SK-N-SH (cell line): Measurements from ENCODE around the gene CA6. TPM values are rescaled to one million over a fixed set of nuclear protein-coding genes. Genes with fewer than 3 reads are reported as not detected.
A peak's percentile ranks its signal among the peaks of the same experiment; 100 is the strongest.

Source experiments
- CTCF ChIA-PET: fragments of 300-600, 350-600 bp; formaldehyde crosslinking; extraction: SDS; loops from one replicate; lab custom pipeline; 2021; lab: Yijun Ruan, JAX
- POLR2A ChIA-PET: fragments of 350-600 bp; sonication (Branson Sonifier 250); formaldehyde crosslinking; extraction: SDS; loops from one replicate; lab custom pipeline; 2020; ENCODE audit warnings: antibody characterized with exemption, inconsistent platforms; lab: Yijun Ruan, JAX
- DNase-seq: peaks from one replicate; pipeline ENCODE4 v3.0.0; 2012
- H2AFZ ChIP-seq: fragments of 200-600 bp; sonication (generic); 2 replicates; pipeline ENCODE4 v1.8.1; 2016; ENCODE audit warnings: antibody characterized with exemption, mild to moderate bottlenecking, low read depth
- H3F3A ChIP-seq: fragments of 200-600 bp; sonication (generic); replicated peaks from 2 replicates; pipeline ENCODE3; 2016; ENCODE audit warnings: antibody characterized with exemption, mild to moderate bottlenecking; ENCODE audit not compliant: insufficient read depth
- H3K27ac ChIP-seq, 2 experiments: fragments of 200-500 bp in 1 of 2; fragments of 200-600 bp in 1 of 2; sonication (Bioruptor generic) in 1 of 2; sonication (generic), shearing (Covaris generic) in 1 of 2; 2 replicates each; pipeline versions ENCODE4 v1.5.1 to v1.6.1; 2014 to 2016; ENCODE audit warnings: low read depth in 2 of 2, inconsistent platforms in 1 of 2, low read length in 1 of 2, mild to moderate bottlenecking in 1 of 2, mixed read lengths in 1 of 2
- H3K27me3 ChIP-seq: fragments of 200-600 bp; sonication (generic), shearing (Covaris generic); 2 replicates; pipeline ENCODE4 v1.6.1; 2016; ENCODE audit warnings: mixed run types; ENCODE audit not compliant: insufficient read depth
- H3K36me3 ChIP-seq, 2 experiments: fragments of 200-500 bp in 1 of 2; fragments of 200-600 bp in 1 of 2; sonication (Bioruptor generic) in 1 of 2; sonication (generic) in 1 of 2; replicated peaks in 1 of 2; 2 replicates each; pipeline versions ENCODE3 to v1.5.1; 2014 to 2016; ENCODE audit warnings: low read length in 1 of 2, mild to moderate bottlenecking in 1 of 2; ENCODE audit not compliant: insufficient read depth in 2 of 2, control insufficient read depth in 1 of 2
- H3K4me1 ChIP-seq, 2 experiments: fragments of 200-500 bp in 1 of 2; fragments of 200-600 bp in 1 of 2; sonication (Bioruptor generic) in 1 of 2; sonication (generic), shearing (Covaris generic) in 1 of 2; 2 replicates each; pipeline versions ENCODE4 v1.5.1 to v1.6.1; 2014 to 2016; ENCODE audit warnings: low read depth in 1 of 2, low read length in 1 of 2, mixed run types in 1 of 2; ENCODE audit not compliant: insufficient read depth in 2 of 2, control insufficient read depth in 1 of 2
- H3K4me2 ChIP-seq: fragments of 200-600 bp; sonication (generic), shearing (Covaris generic); 2 replicates; pipeline ENCODE4 v1.6.1; 2017; ENCODE audit warnings: mixed run types
- H3K4me3 ChIP-seq, 2 experiments: fragments of 200-500 bp in 1 of 2; fragments of 200-600 bp in 1 of 2; sonication (Bioruptor generic) in 1 of 2; sonication (generic), shearing (Covaris generic) in 1 of 2; 2 replicates each; pipeline versions ENCODE4 v1.5.1 to v1.8.1; 2014 to 2016; ENCODE audit warnings: low read depth in 2 of 2, inconsistent platforms in 1 of 2, low read length in 1 of 2, mild to moderate bottlenecking in 1 of 2, mixed read lengths in 1 of 2, moderate library complexity in 1 of 2
- H3K79me2 ChIP-seq: fragments of 200-600 bp; sonication (generic); 2 replicates; pipeline ENCODE4 v1.8.1; 2017; ENCODE audit warnings: mild to moderate bottlenecking; ENCODE audit not compliant: insufficient read depth
- H3K9ac ChIP-seq: fragments of 200-600 bp; sonication (generic); 2 replicates; pipeline ENCODE4 v1.6.1; 2017; ENCODE audit warnings: mixed run types
- H3K9me2 ChIP-seq: fragments of 200-600 bp; sonication (generic); 2 replicates; pipeline ENCODE4 v1.6.1; 2017; ENCODE audit warnings: mixed run types
- H3K9me3 ChIP-seq: fragments of 200-600 bp; sonication (generic); 2 replicates; pipeline ENCODE4 v1.6.1; 2017; ENCODE audit warnings: mixed run types, mild to moderate bottlenecking, moderate library complexity
- H4K20me1 ChIP-seq: fragments of 200-600 bp; sonication (generic); 2 replicates; pipeline ENCODE4 v1.6.1; 2017; ENCODE audit warnings: mild to moderate bottlenecking, mixed run types; ENCODE audit not compliant: insufficient read depth
- CTCF ChIP-seq: fragments of 200-600 bp; sonication (generic); IDR thresholded peaks from 2 replicates; pipeline ENCODE4 v1.6.1; 2017; ENCODE audit warnings: antibody characterized with exemption, mild to moderate bottlenecking, moderate library complexity
- ELF1 ChIP-seq: IDR thresholded peaks from 2 replicates; pipeline ENCODE4 v1.4.0; 2012
- EP300 ChIP-seq, 2 experiments: IDR thresholded peaks; 2 replicates each; pipeline versions ENCODE4 v1.4.0 to v1.6.1; 2012; ENCODE audit warnings: borderline replicate concordance in 1 of 2, low read depth in 1 of 2, low read length in 1 of 2
- EZH2phosphoT487 ChIP-seq: fragments of 200-600 bp; sonication (generic); IDR thresholded peaks from 2 replicates; pipeline ENCODE4 v1.6.1; 2017; ENCODE audit warnings: low read depth, mixed run types, mild to moderate bottlenecking, antibody characterized with exemption, moderate library complexity, borderline replicate concordance
- FOXJ3 ChIP-seq: sonication (generic); formaldehyde crosslinking; IDR thresholded peaks from 2 replicates; pipeline ENCODE4 v1.5.1; 2020; ENCODE audit warnings: mild to moderate bottlenecking, missing genetic modification reagents
- GABPA ChIP-seq: IDR thresholded peaks from 2 replicates; pipeline ENCODE4 v1.4.0; 2012; ENCODE audit warnings: low read depth, mild to moderate bottlenecking
- GATA2 ChIP-seq: sonication (generic); formaldehyde crosslinking; IDR thresholded peaks from 2 replicates; pipeline ENCODE4 v1.5.0; 2020; ENCODE audit warnings: mild to moderate bottlenecking, missing genetic modification reagents
- JUND ChIP-seq: IDR thresholded peaks from 2 replicates; pipeline ENCODE4 v1.4.0; 2012
- MAX ChIP-seq: IDR thresholded peaks from 2 replicates; pipeline ENCODE4 v1.4.0; 2012; ENCODE audit warnings: low read depth
- NFIC ChIP-seq: IDR thresholded peaks from 2 replicates; pipeline ENCODE4 v1.4.0; 2012; ENCODE audit warnings: borderline replicate concordance
- PBX3 ChIP-seq: IDR thresholded peaks from 2 replicates; pipeline ENCODE4; 2012
- POLR2AphosphoS5 ChIP-seq: IDR thresholded peaks from 2 replicates; pipeline ENCODE4 v1.6.1; 2012; ENCODE audit warnings: low read depth, low read length
- SIN3A ChIP-seq: IDR thresholded peaks from 2 replicates; pipeline ENCODE4 v1.6.1; 2012; ENCODE audit warnings: low read depth, mild to moderate bottlenecking, low read length, moderate library complexity, borderline replicate concordance
- SMC3 ChIP-seq: IDR thresholded peaks from 2 replicates; pipeline ENCODE4 v1.6.1; 2012; ENCODE audit warnings: low read depth, low read length, improper control_type of control experiment
- USF2 ChIP-seq: fragments of 150-350 bp; IDR thresholded peaks from 2 replicates; pipeline ENCODE4 v1.6.1; 2017; ENCODE audit warnings: antibody characterized with exemption, low read length, low read depth, borderline replicate concordance
- ZBTB33 ChIP-seq: IDR thresholded peaks from 2 replicates; pipeline ENCODE4 v1.4.0; 2012; ENCODE audit warnings: low read depth, borderline replicate concordance
- WGBS: methylation state at CpG from one replicate; pipeline ENCODE4 v1.1.6; 2017; ENCODE audit warnings: low lambda C conversion rate; 5-methylcytosine and 5-hydroxymethylcytosine counted together
- polyA plus RNA-seq, 3 experiments: library from polyadenylated mRNA; depleted of rRNA; stranded (reverse); fragments of >200 nt; gene quantifications; 2 replicates each; pipeline ENCODE4 v1.2.3, GENCODE V29; 2012

CA6 gene
- polyA plus RNA-seq, 1 of the 3 experiments (the other 2 are of a cell fraction) = not detected

- H3K4me3 ChIP-seq = no peak overlapping the region
- POLR2A ChIA-PET = interaction anchor here (0.8 kb wide), 1 partner anchor 129 kb away, joined by 3 read pairs; no protein-coding TSS in a partner anchor
- no peaks in the 10 kb centered on the region for H3K9me2 ChIP-seq
- no peaks in the 10 kb centered on the region for H4K20me1 ChIP-seq
- H3K9ac ChIP-seq = no peak overlapping the region
- no peak for DNase-seq
- H3K4me2 ChIP-seq = no peak overlapping the region
- H3K4me1 ChIP-seq = no peaks in the 10 kb centered on the region; a peak in 1 of 4 replicates
- H3K9me3 ChIP-seq = no peaks in the 10 kb centered on the region
- TF ChIP-seq GATA2 (CRISPR knock-in tag) (no peak), ELF1 (no peak), FOXJ3 (no peak), EZH2phosphoT487 (no peak), GABPA (no peak), JUND (no peak), MAX (no peak), EP300 (IDR thresholded peaks at IDR 0.05; ENCODE audit: borderline replicate concordance in 1 of 2, low read depth in 1 of 2, low read length in 1 of 2) (no peak), NFIC (no peak), POLR2AphosphoS5 (no peak), USF2 (no peak), PBX3 (no peak), SIN3A (no peak), CTCF (no peak), SMC3 (no peak)
- H3K27me3 ChIP-seq = no peaks in the 10 kb centered on the region
- H3K36me3 ChIP-seq = no peaks in the 10 kb centered on the region
- no peak overlapping the region for H3K27ac ChIP-seq
- CTCF ChIA-PET = interaction anchor here (0.6 to 7.5 kb wide), 24 partner anchors 11 to 1014 kb away, joined by 3 to 82 read pairs (median 4); no protein-coding TSS in a partner anchor
- peaks cover 15% of the 10 kb centered on the region for H3F3A ChIP-seq
- no peaks in the 10 kb centered on the region for H3K79me2 ChIP-seq
- 83% methylated on average over 5 of the region's 11 CpGs for WGBS
- H2AFZ ChIP-seq = no peak overlapping the region
Measured at GRCh38 chr1:8989061-8989460, 43.4 kb downstream of the CA6 start.

- ChIA-PET CTCF (interaction anchor here (0.5 to 7.5 kb wide), 15 partner anchors 15 to 835 kb away, joined by 3 to 82 read pairs (median 3); no protein-coding TSS in a partner anchor), POLR2A (interaction anchor here (0.8 kb wide), 1 partner anchor 129 kb away, joined by 3 read pairs; no protein-coding TSS in a partner anchor)
- Histone ChIP-seq H3K79me2 (no peaks in the 10 kb centered on the region), H3K4me2 (no peak overlapping the region), H3K27ac (no peak overlapping the region), H4K20me1 (no peaks in the 10 kb centered on the region), H3K9me3 (no peaks in the 10 kb centered on the region), H3F3A (peaks cover 15% of the 10 kb centered on the region), H3K9me2 (no peaks in the 10 kb centered on the region), H3K4me3 (no peak overlapping the region), H3K9ac (no peak overlapping the region), H2AFZ (no peak overlapping the region), H3K4me1 (no peaks in the 10 kb centered on the region; a peak in 1 of 4 replicates), H3K27me3 (no peaks in the 10 kb centered on the region), H3K36me3 (no peaks in the 10 kb centered on the region)
- 57% methylated on average over 3 of the region's 4 CpGs for WGBS
- no peak for DNase-seq
- TF ChIP-seq ZBTB33 (no peak), GATA2 (CRISPR knock-in tag) (peak; percentile 21; the same call in 1 of the 2 replicates)
Measured at GRCh38 chr1:8989821-8990220, 44.2 kb downstream of the CA6 start.
